Body of pancreas (tissue), 4 donors: Measurements from ENCODE around the gene MSS51.

Experiments used
- POLR2A ChIP-seq, 3 donors: fragments of 450-650 bp; IDR thresholded peaks; one replicate each; pipeline ENCODE4 v1.6.1; 2016; ENCODE audit warnings: antibody characterized with exemption in 3 of 3, mild to moderate bottlenecking in 2 of 3
- TF ChIP-seq, protein P1 (sequence below), 7 experiments: fragments of 450-650 bp in 4 of 7; fragments of 200-600 bp in 3 of 7; sonication (generic) in 3 of 7; IDR thresholded peaks; one replicate each; pipeline ENCODE4 v1.5.1; 2016 to 2019; ENCODE audit warnings: antibody characterized with exemption in 7 of 7

DNA sequence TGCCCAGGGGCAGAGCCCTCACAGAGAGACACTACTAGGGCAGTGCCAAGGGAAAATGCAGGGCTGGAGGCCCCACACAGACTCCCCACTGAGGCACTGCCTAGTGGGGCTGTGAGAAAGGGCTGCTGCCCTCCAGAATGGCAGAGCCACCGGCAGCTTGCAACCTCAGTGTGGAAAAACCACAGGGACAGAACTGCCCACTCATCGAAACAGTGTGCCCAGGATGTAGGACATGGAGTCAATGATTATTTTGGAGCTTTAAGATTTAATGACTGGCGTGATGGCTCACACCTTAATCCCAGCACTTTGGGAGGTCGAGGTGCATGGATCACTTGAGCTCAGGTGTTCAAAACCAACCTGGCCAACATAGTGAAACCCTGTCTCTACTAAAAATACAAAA lies 27.5 kb upstream of the MSS51 start:
- TF ChIP-seq, protein P1, sequence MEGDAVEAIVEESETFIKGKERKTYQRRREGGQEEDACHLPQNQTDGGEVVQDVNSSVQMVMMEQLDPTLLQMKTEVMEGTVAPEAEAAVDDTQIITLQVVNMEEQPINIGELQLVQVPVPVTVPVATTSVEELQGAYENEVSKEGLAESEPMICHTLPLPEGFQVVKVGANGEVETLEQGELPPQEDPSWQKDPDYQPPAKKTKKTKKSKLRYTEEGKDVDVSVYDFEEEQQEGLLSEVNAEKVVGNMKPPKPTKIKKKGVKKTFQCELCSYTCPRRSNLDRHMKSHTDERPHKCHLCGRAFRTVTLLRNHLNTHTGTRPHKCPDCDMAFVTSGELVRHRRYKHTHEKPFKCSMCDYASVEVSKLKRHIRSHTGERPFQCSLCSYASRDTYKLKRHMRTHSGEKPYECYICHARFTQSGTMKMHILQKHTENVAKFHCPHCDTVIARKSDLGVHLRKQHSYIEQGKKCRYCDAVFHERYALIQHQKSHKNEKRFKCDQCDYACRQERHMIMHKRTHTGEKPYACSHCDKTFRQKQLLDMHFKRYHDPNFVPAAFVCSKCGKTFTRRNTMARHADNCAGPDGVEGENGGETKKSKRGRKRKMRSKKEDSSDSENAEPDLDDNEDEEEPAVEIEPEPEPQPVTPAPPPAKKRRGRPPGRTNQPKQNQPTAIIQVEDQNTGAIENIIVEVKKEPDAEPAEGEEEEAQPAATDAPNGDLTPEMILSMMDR (IDR thresholded peaks at IDR 0.05) = no peak
- TF ChIP-seq POLR2A (IDR thresholded peaks at IDR 0.05) = no peak
